Activated CD8-positive, alpha-beta memory T cell treated with anti-CD3 and anti-CD28 coated beads for 48 hours (primary cell): ENCODE data around the gene IL5.
A peak's percentile ranks its signal among the peaks of the same experiment; 100 is the strongest.

ENCODE experiments used
- DNase-seq, 3 experiments: peaks; one replicate each; pipeline ENCODE4 v3.0.0-alpha.2; 2020; ENCODE audit warnings: low read depth in 2 of 3, low spot score in 2 of 3

IL5 gene

DNA sequence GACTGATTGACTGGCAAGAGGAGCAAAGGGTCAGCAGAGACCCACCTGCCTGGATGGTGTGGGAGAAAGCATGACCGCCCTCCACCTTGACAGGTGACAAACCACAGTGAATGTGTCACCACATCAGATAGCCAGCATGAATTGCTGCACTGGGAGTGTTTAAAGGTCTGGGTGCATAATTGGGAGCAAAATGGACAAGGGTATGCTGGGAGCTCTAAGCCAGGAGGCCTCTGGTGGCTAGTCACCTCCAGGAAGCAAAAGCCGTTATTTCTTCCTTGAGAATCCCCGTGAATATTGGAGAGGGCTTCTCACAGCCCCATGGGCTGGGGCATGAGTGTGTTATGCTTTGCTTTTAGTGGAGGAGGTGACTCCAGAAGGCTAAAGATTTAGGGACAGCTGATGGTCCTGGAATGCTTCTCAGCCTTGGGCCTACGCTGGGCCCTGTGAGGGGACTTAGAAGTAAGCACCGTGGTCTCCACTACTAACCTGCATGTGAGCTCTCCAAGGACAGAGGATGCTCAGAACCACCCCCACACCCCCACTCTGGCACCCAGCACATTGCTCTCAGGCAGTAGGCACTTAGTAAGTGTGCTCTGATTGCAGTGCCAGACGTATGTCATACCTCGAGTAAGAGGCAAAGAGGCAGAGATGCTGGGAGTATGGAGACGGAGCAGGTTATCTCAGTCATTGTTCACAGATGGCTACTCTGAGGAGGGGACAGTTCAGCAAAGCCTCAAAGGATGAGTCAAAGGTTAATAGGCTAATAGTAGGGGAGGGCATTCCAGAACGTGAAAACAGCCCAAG lies 43.7 kb downstream of the IL5 start:
- no peak for DNase-seq

DNA sequence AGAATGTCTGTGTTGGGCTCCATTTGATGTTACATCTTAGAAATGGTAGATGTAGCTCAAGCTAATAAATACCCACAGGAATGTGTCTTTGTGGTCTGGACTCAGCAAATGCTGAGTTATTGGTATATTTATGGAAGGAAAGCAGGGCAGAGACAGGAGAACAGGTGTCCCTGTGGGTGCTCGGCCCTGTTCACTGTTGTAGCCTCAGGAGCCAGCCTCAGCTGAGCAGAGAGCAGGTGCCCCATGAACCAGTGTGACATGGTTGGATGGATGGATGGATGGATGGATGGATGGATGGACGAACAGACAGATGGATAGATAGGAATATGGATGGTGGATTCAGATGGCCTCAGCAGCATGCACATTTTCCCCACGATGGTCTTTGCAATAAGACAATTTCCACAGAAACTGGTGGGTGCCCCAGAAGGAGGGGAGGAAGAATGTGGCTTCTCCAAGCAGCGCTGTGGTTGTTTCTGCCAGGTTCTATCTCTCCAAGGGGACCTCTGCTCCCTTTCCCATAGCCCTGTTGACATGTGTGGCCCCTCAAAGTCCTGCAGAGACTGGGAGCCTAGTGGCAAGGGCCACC lies 44.5 kb downstream of the IL5 start:
- no peak for DNase-seq

DNA sequence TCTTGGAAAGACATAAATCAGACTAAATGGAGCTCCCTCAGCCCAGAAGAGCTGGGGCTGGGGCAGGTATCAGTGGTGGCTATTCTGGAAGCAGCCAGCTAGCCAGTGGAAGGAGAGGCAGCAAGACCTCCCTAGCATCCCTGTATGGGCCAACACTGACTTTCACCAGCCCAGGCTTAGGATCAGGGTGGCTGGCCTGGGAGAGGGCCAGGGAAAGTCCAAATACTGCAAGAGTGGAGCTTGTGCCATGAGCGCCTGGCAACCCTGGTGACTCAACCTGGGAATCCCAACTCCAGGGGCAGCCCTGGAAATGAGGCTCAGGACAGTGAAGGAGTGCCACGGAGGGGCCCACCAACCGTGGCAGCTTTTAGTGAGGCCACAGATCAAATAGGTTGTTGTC lies 45.2 kb downstream of the IL5 start:
- no peak for DNase-seq

DNA sequence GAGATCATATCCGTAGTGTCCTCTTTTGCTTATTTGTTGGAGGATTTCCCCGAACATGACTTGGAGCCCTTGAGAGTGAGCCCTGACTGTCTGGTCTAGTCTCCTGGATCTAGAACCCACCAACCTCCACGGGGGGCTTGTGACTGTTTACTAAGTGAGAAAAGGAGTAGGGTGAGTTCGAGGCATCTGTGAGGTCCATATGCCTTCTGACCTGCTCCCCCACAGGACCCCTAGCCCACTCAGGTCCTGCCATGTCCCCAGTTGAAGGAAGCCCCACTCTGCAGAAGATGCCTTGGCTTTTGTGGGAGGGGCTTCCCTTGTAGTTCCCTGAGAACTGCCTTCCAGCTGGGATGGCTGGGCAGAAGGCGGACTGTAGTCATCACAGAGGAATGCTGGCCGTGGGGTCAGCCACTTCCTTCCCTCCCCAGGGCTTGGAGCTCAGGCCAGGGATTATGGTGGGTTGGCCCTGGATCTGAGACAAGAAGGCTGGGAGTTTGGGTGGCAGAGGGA lies 45.8 kb downstream of the IL5 start:
- no peak for DNase-seq

DNA sequence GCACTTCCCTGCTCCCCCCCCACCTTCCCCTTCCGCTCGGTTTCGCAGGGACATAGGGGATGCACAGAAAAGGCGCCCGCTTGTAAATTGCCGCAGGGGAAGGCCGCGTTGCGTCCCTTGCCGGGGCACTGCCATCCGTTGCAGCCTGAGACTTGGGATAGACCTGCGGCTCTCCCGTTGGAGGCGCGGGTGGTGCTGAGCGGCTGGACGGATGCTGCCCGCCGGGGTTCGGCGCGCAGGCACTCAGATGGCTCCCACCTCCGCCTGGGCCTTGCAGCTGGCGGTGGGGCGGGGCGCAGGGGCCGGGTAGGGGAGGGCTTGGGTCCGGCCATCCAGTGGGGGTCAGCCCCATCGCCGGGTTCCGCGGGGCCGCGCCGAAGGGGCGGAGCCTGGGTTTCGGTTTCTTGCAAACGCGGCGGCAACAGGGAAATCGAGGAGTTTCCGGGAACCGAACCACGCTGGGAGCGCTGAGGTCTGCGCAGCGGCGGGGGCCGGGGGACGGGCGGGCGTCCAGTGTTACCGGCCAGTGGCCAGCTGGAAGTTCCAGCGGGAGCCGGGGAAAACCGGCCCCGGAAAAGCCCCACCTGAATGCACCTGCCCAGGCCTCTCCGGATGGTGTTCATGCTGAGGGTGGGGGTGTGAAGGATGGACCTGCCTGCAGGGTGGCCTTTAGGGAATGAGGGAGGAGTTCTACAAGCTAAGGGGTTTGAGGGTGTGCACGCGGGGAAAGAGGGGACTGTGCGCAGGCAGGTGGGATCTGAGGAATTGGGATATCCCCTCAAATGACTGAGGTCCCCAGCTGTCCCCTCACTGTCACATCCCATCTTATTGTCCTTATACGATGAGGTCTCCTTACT lies 46.5 kb downstream of the IL5 start:
- peak in 2 of 3 experiments; percentile 49 to 51 for DNase-seq

DNA sequence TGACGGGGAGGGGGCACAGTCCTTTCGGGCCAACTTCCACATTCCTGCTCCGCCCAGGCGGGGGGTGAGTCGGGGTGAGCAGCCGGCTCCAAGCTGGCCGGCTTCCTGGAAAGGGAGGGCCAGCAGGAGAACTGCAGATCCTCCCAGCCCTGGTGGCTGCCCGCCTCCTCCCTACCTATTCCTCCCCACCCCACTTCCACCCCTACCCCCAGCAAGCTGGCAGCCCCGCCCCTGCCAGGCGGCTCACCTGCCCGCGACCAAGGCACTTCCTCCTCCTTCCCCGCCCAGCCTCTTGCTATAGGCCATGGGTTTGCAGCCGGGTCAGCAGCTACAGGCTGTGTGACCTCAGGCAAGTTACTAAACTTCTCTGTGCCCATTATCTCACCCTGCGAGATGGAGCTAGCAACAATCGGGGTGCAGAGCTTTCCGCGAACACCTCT lies 47.1 kb downstream of the IL5 start:
- DNase-seq: peak in 2 of 3 experiments; percentile 59 to 62

DNA sequence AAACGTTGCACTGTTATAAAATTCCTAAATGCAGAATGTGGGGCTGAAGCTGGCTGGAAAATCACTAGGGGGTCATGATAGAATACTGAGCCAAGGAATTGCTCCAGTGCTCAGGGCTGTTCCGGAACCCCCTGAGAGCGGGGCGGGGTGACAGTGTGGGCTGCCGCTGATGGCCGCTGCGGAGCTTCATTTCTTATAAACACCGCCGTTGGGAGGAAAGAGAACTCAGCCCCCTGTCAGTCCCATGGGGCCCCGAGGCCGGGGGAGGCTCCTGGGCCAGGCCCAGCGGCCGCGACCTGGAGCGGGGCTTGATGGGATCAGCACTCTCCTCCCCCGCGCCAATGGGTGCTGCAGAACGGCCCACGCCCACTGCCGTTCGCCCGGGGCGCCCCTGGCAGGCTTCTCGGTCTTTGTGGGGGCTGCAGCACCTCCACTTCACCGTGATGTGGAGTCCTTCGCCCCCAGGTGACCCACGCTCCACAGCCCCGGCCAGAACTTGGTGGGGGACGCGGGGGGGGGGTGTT lies 47.6 kb downstream of the IL5 start:
- DNase-seq: peak; percentile 57 to 66 (median 59)

DNA sequence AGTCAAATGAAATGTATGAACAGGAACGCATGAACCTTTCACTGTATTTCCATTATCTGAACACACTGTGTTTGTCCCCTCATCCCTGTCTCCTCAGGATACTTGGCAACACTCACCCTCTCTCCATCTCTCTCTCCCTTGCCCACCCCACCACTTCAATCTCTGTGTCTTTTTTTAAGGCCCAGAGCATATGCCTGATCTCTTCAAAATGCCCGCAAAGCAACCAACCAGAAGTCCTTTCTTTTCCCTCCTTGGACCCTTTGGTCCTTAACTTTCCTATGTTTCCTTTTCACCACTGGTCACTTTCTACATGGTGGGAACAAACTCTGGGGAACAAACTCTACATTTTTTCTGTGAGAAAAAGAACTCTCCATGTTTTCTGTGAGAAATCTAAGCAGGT lies 49.5 kb downstream of the IL5 start:
- no peak for DNase-seq

DNA sequence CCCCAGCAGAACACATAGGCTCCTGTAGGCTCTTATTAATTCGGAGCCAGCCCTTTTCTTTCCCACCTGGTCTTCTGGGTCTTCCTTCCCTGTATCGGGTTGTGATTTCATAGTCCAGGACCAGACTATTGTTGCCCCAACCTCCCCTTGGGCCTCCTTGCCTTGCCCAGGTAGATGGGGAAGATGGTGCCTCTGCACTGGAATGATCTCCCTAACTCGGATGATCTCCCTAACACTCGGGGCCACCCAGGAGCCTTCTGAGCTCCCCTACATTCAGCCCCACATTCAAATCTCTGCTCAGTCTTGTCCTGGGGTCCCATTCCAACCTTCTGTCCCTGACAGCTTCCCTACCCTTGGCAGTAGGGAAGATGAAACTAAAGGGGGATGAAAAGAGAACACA lies 50.1 kb downstream of the IL5 start:
- no peak for DNase-seq

DNA sequence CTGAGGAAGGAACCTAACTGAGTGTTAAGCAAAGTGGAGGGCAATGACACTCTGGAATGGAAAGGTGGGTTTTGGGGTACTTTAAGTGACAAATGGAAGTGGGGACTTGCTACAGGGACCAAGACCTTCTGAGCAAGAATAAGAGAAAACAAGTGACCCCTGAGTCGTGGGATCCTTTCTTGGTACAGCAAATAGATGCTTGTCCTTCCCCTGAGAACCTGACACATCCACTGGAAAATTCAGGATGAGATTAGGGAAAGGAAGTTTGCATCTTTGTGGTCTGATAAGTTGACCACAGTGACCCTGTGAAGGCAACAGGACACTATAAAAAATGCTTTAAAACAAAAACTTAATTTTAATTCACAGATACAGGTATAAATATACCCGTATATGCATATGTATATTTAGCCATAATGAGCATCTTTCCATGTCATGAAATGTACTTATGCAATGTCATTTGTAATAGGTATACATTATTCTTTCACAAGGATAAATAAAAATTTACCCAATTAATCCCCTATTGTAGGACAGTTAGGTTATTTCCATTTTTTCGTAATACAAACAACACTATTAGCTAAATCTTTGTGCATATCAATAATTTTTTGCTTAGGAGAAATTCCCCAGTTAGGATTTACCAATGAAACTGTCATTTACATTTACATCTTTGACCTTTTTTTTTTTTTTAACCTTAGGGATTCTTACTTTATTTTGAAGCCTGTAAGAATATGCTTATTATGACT lies 50.8 kb downstream of the IL5 start:
- DNase-seq: no peak
